Osteocyte (in vitro differentiated cells): ENCODE results near the gene HADH. TPM values are rescaled to one million over a fixed set of nuclear protein-coding genes. Genes with fewer than 3 reads are reported as not detected.
A peak's percentile ranks its signal among the peaks of the same experiment; 100 is the strongest.

Experiments used
- DNase-seq: peaks from one replicate; pipeline ENCODE4 v3.0.0; 2021; ENCODE audit warnings: mixed read lengths; ENCODE audit not compliant: unreplicated experiment; ENCODE audit errors: extremely low spot score
- H3K27ac Mint-ChIP-seq: one replicate; pipeline ENCODE4 v1.8.0; 2021; ENCODE audit warnings: mild to moderate bottlenecking, mixed read lengths; ENCODE audit not compliant: unreplicated experiment
- H3K27me3 Mint-ChIP-seq: one replicate; pipeline ENCODE4 v1.8.0; 2021; ENCODE audit warnings: mixed read lengths; ENCODE audit not compliant: unreplicated experiment
- H3K36me3 Mint-ChIP-seq: one replicate; pipeline ENCODE4 v1.8.0; 2021; ENCODE audit warnings: mixed read lengths; ENCODE audit not compliant: unreplicated experiment
- H3K4me1 Mint-ChIP-seq: one replicate; pipeline ENCODE4 v1.8.0; 2021; ENCODE audit warnings: mixed read lengths; ENCODE audit not compliant: unreplicated experiment
- H3K4me3 Mint-ChIP-seq: one replicate; pipeline ENCODE4 v1.8.0; 2021; ENCODE audit warnings: mild to moderate bottlenecking, moderate library complexity, mixed read lengths; ENCODE audit not compliant: unreplicated experiment
- H3K9me3 Mint-ChIP-seq: one replicate; pipeline ENCODE4 v1.8.0; 2021; ENCODE audit warnings: mixed read lengths; ENCODE audit not compliant: unreplicated experiment
- CTCF ChIP-seq: fragments of 200-600 bp; sonication (generic); IDR thresholded peaks from 2 replicates; pipeline ENCODE4 v1.5.0; 2021; ENCODE audit warnings: antibody characterized with exemption, mild to moderate bottlenecking, moderate library complexity
- long read RNA-seq: library from polyadenylated mRNA; unstranded; transcript quantifications from one replicate; pipeline ENCODE4 v2.0.0, GENCODE V29; 2021
- total RNA-seq: library from RNA; stranded (reverse); gene quantifications from 2 replicates; pipeline ENCODE4 v1.2.1, GENCODE V29; 2021

The HADH gene
- total RNA-seq = 29.8 and 31.6 TPM in 2 replicates
- long read RNA-seq, full-length matches to known transcripts = 221 of 236 reads
- long read RNA-seq, partial matches to known transcripts = 12 of 236 reads
- long read RNA-seq, other reads (novel, unspliced or antisense) = 3 of 236 reads

GRCh38 chr4:107989537-107990386 is at the start of gene HADH:
HADH (plus strand) TSS chr4:107989889; CDS start chr4:107989933, 44 bp downstream.
- no peaks in the 10 kb centered on the region for H3K9me3 Mint-ChIP-seq
- peaks cover 26% of the 10 kb centered on the region for H3K4me1 Mint-ChIP-seq
- no peaks in the 10 kb centered on the region for H3K27me3 Mint-ChIP-seq
- DNase-seq = peak; percentile 96
- peak within 1 kb of the TSS; percentile 92 for H3K27ac Mint-ChIP-seq
- peak within 1 kb of the TSS; percentile 93 for H3K4me3 Mint-ChIP-seq
- H3K36me3 Mint-ChIP-seq = no peaks in the 10 kb centered on the region
- TF ChIP-seq CTCF = no peak

- Mint-ChIP-seq H3K36me3 (peaks cover 24% of the 10 kb centered on the region), H3K27me3 (no peaks in the 10 kb centered on the region), H3K4me1 (no peaks in the 10 kb centered on the region), H3K9me3 (no peaks in the 10 kb centered on the region), H3K4me3 (no peak overlapping the region), H3K27ac (no peak overlapping the region)
- no peak for DNase-seq
- no peak for TF ChIP-seq CTCF
Measured at GRCh38 chr4:107945809-107946208, 43.9 kb upstream of the HADH start.

GRCh38 chr4:107950746-107951540 is 38.7 kb upstream of the HADH start:
- peaks cover 8% of the 10 kb centered on the region for H3K9me3 Mint-ChIP-seq
- H3K4me1 Mint-ChIP-seq = peaks cover under 1% of the 10 kb centered on the region
- H3K36me3 Mint-ChIP-seq = peaks cover 23% of the 10 kb centered on the region
- TF ChIP-seq CTCF = no peak
- no peak for DNase-seq
- no peak overlapping the region for H3K27ac Mint-ChIP-seq
- H3K27me3 Mint-ChIP-seq = no peaks in the 10 kb centered on the region
- no peak overlapping the region for H3K4me3 Mint-ChIP-seq

- DNase-seq = no peak
- Mint-ChIP-seq H3K27me3 (no peaks in the 10 kb centered on the region), H3K27ac (no peak overlapping the region), H3K36me3 (peaks cover 26% of the 10 kb centered on the region), H3K9me3 (peaks cover 14% of the 10 kb centered on the region), H3K4me1 (peaks cover 4% of the 10 kb centered on the region), H3K4me3 (no peak overlapping the region)
- TF ChIP-seq CTCF = no peak
Measured at GRCh38 chr4:107951551-107951950, 38.1 kb upstream of the HADH start.

GRCh38 chr4:107956011-107956410 is 33.7 kb upstream of the HADH start:
- TF ChIP-seq CTCF = no peak
- Mint-ChIP-seq H3K9me3 (peaks cover 15% of the 10 kb centered on the region), H3K4me1 (peaks cover 4% of the 10 kb centered on the region), H3K27ac (no peak overlapping the region), H3K4me3 (no peak overlapping the region), H3K36me3 (peaks cover 8% of the 10 kb centered on the region), H3K27me3 (peaks cover 10% of the 10 kb centered on the region)
- DNase-seq = no peak
